HCT116 (cell line): Measurements from ENCODE around the gene KLHL6. TPM values are rescaled to one million over a fixed set of nuclear protein-coding genes. Genes with fewer than 3 reads are reported as not detected.

Experiments used
- ATAC-seq: fragments of 200-7000 bp; cut with Tn5 transposase; 2 replicates; pipeline ENCODE4 v1.9.1; 2020; ENCODE audit warnings: mild to moderate bottlenecking, moderate library complexity
- BruUV-seq: library from RNA; stranded (reverse); fragments of 400-500 nt; replicated peaks from 2 replicates; lab custom pipeline; 2021; lab: Mats Ljungman, UMichigan
- CTCF ChIA-PET: fragments of 300-600 bp; sonication (Branson Sonifier 250); formaldehyde crosslinking; loops from one replicate; lab custom pipeline; 2021; ENCODE audit warnings: antibody characterized with exemption; lab: Charles Lee
- POLR2A ChIA-PET: fragments of 300-600, 350-600 bp; sonication (Branson Sonifier 250); formaldehyde crosslinking; loops from one replicate; lab custom pipeline; 2021; ENCODE audit warnings: antibody characterized with exemption; lab: Charles Lee
- RAD21 ChIA-PET, 2 experiments: fragments of 300-600 bp; sonication (Branson Sonifier 250); formaldehyde crosslinking; loops; one replicate each; lab custom pipeline; 2023; ENCODE audit warnings: low total read pairs in 2 of 2; ENCODE audit not compliant: uncharacterized antibody in 2 of 2, unreplicated experiment in 2 of 2, low non-redundant PET in 1 of 2; lab: Charles Lee
- DNase-seq: peaks from one replicate; pipeline ENCODE4 v3.0.0-alpha.2; 2010; ENCODE audit warnings: low read depth, low spot score
- H2AFZ ChIP-seq: fragments of 200-600 bp; shearing (Covaris generic), sonication (generic); 2 replicates; pipeline ENCODE4 v1.6.1; 2017; ENCODE audit warnings: low read depth, mixed run types, mixed read lengths, antibody characterized with exemption, low read length; ENCODE audit not compliant: poor library complexity, severe bottlenecking
- H3K27ac ChIP-seq: 2 replicates; pipeline ENCODE4 v1.5.1; 2012; ENCODE audit warnings: low read depth, low read length
- H3K27me3 ChIP-seq: fragments of 200-600 bp; sonication (generic); 2 replicates; pipeline ENCODE4 v1.6.1; 2016; ENCODE audit warnings: mixed run types, low read length, mixed read lengths; ENCODE audit not compliant: insufficient read depth
- H3K36me3 ChIP-seq, 2 experiments: fragments of 200-500 bp in 1 of 2; fragments of 200-600 bp in 1 of 2; sonication (Bioruptor generic) in 1 of 2; sonication (generic) in 1 of 2; 2 replicates each; pipeline versions ENCODE4 v1.5.1 to v1.6.1; 2014 to 2016; ENCODE audit warnings: low read length in 2 of 2, inconsistent platforms in 1 of 2, mixed read lengths in 1 of 2, mixed run types in 1 of 2; ENCODE audit not compliant: insufficient read depth in 2 of 2, control insufficient read depth in 1 of 2
- H3K4me1 ChIP-seq, 2 experiments: fragments of 200-600 bp in 1 of 2; sonication (generic) in 1 of 2; 2 replicates each; pipeline versions ENCODE4 v1.5.1 to v1.6.1; 2012 to 2017; ENCODE audit warnings: low read length in 2 of 2, inconsistent platforms in 1 of 2, mild to moderate bottlenecking in 1 of 2, mixed read lengths in 1 of 2, mixed run types in 1 of 2, moderate library complexity in 1 of 2; ENCODE audit not compliant: insufficient read depth in 2 of 2, control insufficient read depth in 1 of 2
- H3K4me2 ChIP-seq: fragments of 200-600 bp; sonication (generic); 2 replicates; pipeline ENCODE4 v1.6.1; 2017; ENCODE audit warnings: mixed run types, low read length, mixed read lengths
- H3K4me3 ChIP-seq, 2 experiments: fragments of 200-600 bp in 1 of 2; sonication (generic) in 1 of 2; replicated peaks in 1 of 2; 2 replicates each; pipeline ENCODE4 v1.5.1; 2011 to 2016; ENCODE audit warnings: low read length in 2 of 2, control low read depth in 1 of 2, low read depth in 1 of 2, mild to moderate bottlenecking in 1 of 2, mixed read lengths in 1 of 2, mixed run types in 1 of 2
- H3K79me2 ChIP-seq: fragments of 200-600 bp; sonication (generic); 2 replicates; pipeline ENCODE4 v1.6.1; 2017; ENCODE audit warnings: mild to moderate bottlenecking, mixed run types, low read length, moderate library complexity, mixed read lengths; ENCODE audit not compliant: insufficient read depth
- H3K9ac ChIP-seq: fragments of 200-600 bp; sonication (generic); 2 replicates; pipeline ENCODE4 v1.6.1; 2016; ENCODE audit warnings: low read length, mixed read lengths
- H3K9me2 ChIP-seq: fragments of 200-600 bp; sonication (generic), shearing (Covaris generic); 2 replicates; pipeline ENCODE4 v1.6.1; 2017; ENCODE audit warnings: mixed run types, mild to moderate bottlenecking, moderate library complexity; ENCODE audit not compliant: insufficient read depth
- H3K9me3 ChIP-seq, 2 experiments: fragments of 200-500 bp in 1 of 2; fragments of 200-600 bp in 1 of 2; sonication (Bioruptor generic) in 1 of 2; sonication (generic) in 1 of 2; 2 replicates each; pipeline ENCODE4 v1.6.1; 2014 to 2017; ENCODE audit warnings: low read length in 2 of 2, mixed read lengths in 2 of 2, inconsistent platforms in 1 of 2, low read depth in 1 of 2, mild to moderate bottlenecking in 1 of 2, mixed run types in 1 of 2, moderate library complexity in 1 of 2; ENCODE audit not compliant: control insufficient read depth in 1 of 2, insufficient read depth in 1 of 2
- H4K20me1 ChIP-seq: fragments of 200-600 bp; sonication (generic), shearing (Covaris generic); 2 replicates; pipeline ENCODE4 v1.6.1; 2017; ENCODE audit warnings: mixed run types, mild to moderate bottlenecking, moderate library complexity; ENCODE audit not compliant: insufficient read depth
- ATF3 ChIP-seq: IDR thresholded peaks from 2 replicates; pipeline ENCODE4 v1.6.1; 2012
- CBX3 ChIP-seq: IDR thresholded peaks from 2 replicates; pipeline ENCODE4 v1.6.1; 2012; ENCODE audit warnings: low read depth
- CEBPB ChIP-seq: IDR thresholded peaks from 2 replicates; pipeline ENCODE4 v1.6.1; 2012; ENCODE audit warnings: low read depth
- CTCF ChIP-seq, 3 experiments: fragments of 200-600 bp in 1 of 3; sonication (generic) in 1 of 3; IDR thresholded peaks in 2 of 3; conservative IDR thresholded peaks in 1 of 3; 2 replicates each; pipeline ENCODE4 v1.5.1; 2012 to 2017; ENCODE audit warnings: low read depth in 2 of 3, low read length in 2 of 3, antibody characterized with exemption in 1 of 3, borderline replicate concordance in 1 of 3, control low read depth in 1 of 3, mild to moderate bottlenecking in 1 of 3, mixed read lengths in 1 of 3, mixed run types in 1 of 3, moderate library complexity in 1 of 3; ENCODE audit not compliant: insufficient read depth in 1 of 3
- EGR1 ChIP-seq: IDR thresholded peaks from 2 replicates; pipeline ENCODE4 v1.6.1; 2012; ENCODE audit warnings: low read depth
- ELF1 ChIP-seq: IDR thresholded peaks from 2 replicates; pipeline ENCODE4 v1.6.1; 2012; ENCODE audit warnings: low read depth, borderline replicate concordance
- EZH2 ChIP-seq: fragments of 200-600 bp; sonication (generic); IDR thresholded peaks from 2 replicates; pipeline ENCODE4 v1.6.1; 2017; ENCODE audit warnings: antibody characterized with exemption, mixed run types
- EZH2phosphoT487 ChIP-seq: fragments of 200-600 bp; IDR thresholded peaks from 2 replicates; pipeline ENCODE4 v1.6.1; 2018; ENCODE audit warnings: antibody characterized with exemption, borderline replicate concordance
- FOSL1 ChIP-seq: IDR thresholded peaks from 2 replicates; pipeline ENCODE4 v1.6.1; 2012; ENCODE audit warnings: low read depth
- JUND ChIP-seq: IDR thresholded peaks from 2 replicates; pipeline ENCODE4 v1.6.1; 2012
- POLR2A ChIP-seq: IDR thresholded peaks from 2 replicates; pipeline ENCODE4 v1.7.0; 2011; ENCODE audit warnings: borderline replicate concordance; ENCODE audit not compliant: insufficient read depth, insufficient read length; ENCODE audit errors: extremely low read depth
- POLR2AphosphoS5 ChIP-seq: IDR thresholded peaks from 2 replicates; pipeline ENCODE4 v1.6.1; 2011; ENCODE audit warnings: mild to moderate bottlenecking, low read depth, low read length, moderate library complexity
- REST ChIP-seq: IDR thresholded peaks from 2 replicates; pipeline ENCODE4 v1.6.1; 2012; ENCODE audit warnings: low read depth
- SP1 ChIP-seq: IDR thresholded peaks from 2 replicates; pipeline ENCODE4 v1.6.1; 2012; ENCODE audit warnings: low read depth
- TCF7L2 ChIP-seq: IDR thresholded peaks from 2 replicates; pipeline ENCODE4 v1.7.0; 2011; ENCODE audit warnings: borderline replicate concordance, inconsistent platforms; ENCODE audit not compliant: insufficient read depth, insufficient read length; ENCODE audit errors: extremely low read depth
- YY1 ChIP-seq: IDR thresholded peaks from 2 replicates; pipeline ENCODE4 v1.6.1; 2011; ENCODE audit warnings: low read length, low read depth, moderate library complexity, mild to moderate bottlenecking; ENCODE audit not compliant: insufficient replicate concordance; ENCODE audit errors: extremely low read depth
- ZBTB33 ChIP-seq: IDR thresholded peaks from 2 replicates; pipeline ENCODE4 v1.6.1; 2011; ENCODE audit warnings: mild to moderate bottlenecking, low read length, moderate library complexity; ENCODE audit not compliant: insufficient replicate concordance; ENCODE audit errors: extremely low read depth
- ZFX ChIP-seq: fragments of 450-650 bp; IDR thresholded peaks from 2 replicates; pipeline ENCODE4 v1.6.1; 2017
- ZNF274 ChIP-seq: fragments of 200-500 bp; sonication (Bioruptor generic); IDR thresholded peaks from 2 replicates; pipeline ENCODE4 v1.6.1; 2014; ENCODE audit warnings: mild to moderate bottlenecking, low read depth, low read length, inconsistent platforms
- intact Hi-C: fragments of 100-400 bp; cut with micrococcal nuclease; formaldehyde crosslinking; loops from 2 replicates; pipeline ENCODE4 v1.10.0; 2022
- total RNA-seq: library from RNA; stranded (reverse); gene quantifications from one replicate; pipeline ENCODE4 v1.2.1, GENCODE V29; 2021; ENCODE audit not compliant: unreplicated experiment

KLHL6 gene
- total RNA-seq, 1 experiment from 2014 or later: 0.15 TPM

- RAD21 ChIA-PET: no interaction called here
- CTCF ChIA-PET: no interaction called here
- no peak for DNase-seq
- no peak for ATAC-seq
- Histone ChIP-seq H4K20me1 (no peaks in the 10 kb centered on the region), H3K36me3 (no peaks in the 10 kb centered on the region), H3K4me2 (no peak overlapping the region), H2AFZ (no peak overlapping the region), H3K4me1 (peaks cover 0 to 4% of the 10 kb centered on the region in 2 experiments; a peak in 1 of 4 replicates), H3K27me3 (peaks cover 10% of the 10 kb centered on the region; the same call in 1 of the 2 replicates), H3K9me3 (no peaks in the 10 kb centered on the region), H3K4me3 (no peak overlapping the region), H3K9ac (no peak overlapping the region), H3K9me2 (no peaks in the 10 kb centered on the region), H3K27ac (no peak overlapping the region), H3K79me2 (no peaks in the 10 kb centered on the region)
- POLR2A ChIA-PET: no interaction called here
- intact Hi-C loops: no loop called here
- BruUV-seq: no TSS peak
- no peak for TF ChIP-seq EZH2phosphoT487
- TF ChIP-seq CBX3: no peak
- TF ChIP-seq ATF3: no peak
- TF ChIP-seq FOSL1: no peak
- TF ChIP-seq ZNF274: no peak
- no peak for TF ChIP-seq CTCF (IDR thresholded peaks at IDR 0.05 in 2 of 3, conservative IDR thresholded peaks at IDR 0.05 in 1 of 3; ENCODE audit: borderline replicate concordance in 1 of 3, insufficient read depth in 1 of 3, low read depth in 2 of 3, low read length in 2 of 3)
- TF ChIP-seq SP1: no peak
- TF ChIP-seq ELF1: no peak
- no peak for TF ChIP-seq ZBTB33
- no peak for TF ChIP-seq EZH2
- no peak for TF ChIP-seq EGR1
- TF ChIP-seq TCF7L2: no peak
- TF ChIP-seq JUND: no peak
- no peak for TF ChIP-seq ZFX
- no peak for TF ChIP-seq YY1
- no peak for TF ChIP-seq POLR2AphosphoS5
- TF ChIP-seq POLR2A: no peak
- TF ChIP-seq REST: no peak
- TF ChIP-seq CEBPB: no peak
Measured at GRCh38 chr3:183527428-183528379, 27.8 kb downstream of the KLHL6 start.
